Activated B cell treated with CpG ODN at 0.5 μM for 24 hours (primary cell): ENCODE data around the gene CD86. TPM values are rescaled to one million over a fixed set of nuclear protein-coding genes. Genes with fewer than 3 reads are reported as not detected.

ENCODE experiments used
- ATAC-seq: fragments of 200-7000 bp; cut with Tn5 transposase; one replicate; pipeline ENCODE4 v1.10.0; 2021; ENCODE audit warnings: low read depth, mild to moderate bottlenecking, moderate library complexity
- CTCF ChIA-PET: fragments of 350-600 bp; sonication (Branson Sonifier 250); formaldehyde crosslinking; loops from one replicate; lab custom pipeline; 2021; ENCODE audit warnings: antibody characterized with exemption; lab: Charles Lee
- POLR2A ChIA-PET: fragments of 350-600 bp; sonication (Branson Sonifier 250); formaldehyde crosslinking; loops from one replicate; lab custom pipeline; 2021; ENCODE audit warnings: antibody characterized with exemption; lab: Charles Lee
- DNase-seq: peaks from one replicate; pipeline ENCODE4 v3.0.0; 2022
- H3K27ac Mint-ChIP-seq: one replicate; pipeline ENCODE4 v1.8.0; 2020; ENCODE audit warnings: mixed read lengths
- H3K27me3 Mint-ChIP-seq: one replicate; pipeline ENCODE4 v1.8.0; 2021; ENCODE audit warnings: mixed read lengths
- H3K36me3 Mint-ChIP-seq: one replicate; pipeline ENCODE4 v1.8.0; 2021; ENCODE audit warnings: low read depth, mixed read lengths
- H3K4me1 Mint-ChIP-seq: one replicate; pipeline ENCODE4 v1.8.0; 2021; ENCODE audit warnings: mixed read lengths
- H3K4me3 Mint-ChIP-seq: one replicate; pipeline ENCODE4 v1.8.0; 2020; ENCODE audit warnings: mild to moderate bottlenecking, mixed read lengths
- H3K9me3 Mint-ChIP-seq: one replicate; pipeline ENCODE4 v1.8.0; 2020; ENCODE audit warnings: mixed read lengths
- intact Hi-C: fragments of 100-400 bp; cut with micrococcal nuclease; formaldehyde crosslinking; loops from one replicate; pipeline ENCODE4 v1.15.1; 2024
- total RNA-seq: library from RNA; stranded (reverse); gene quantifications from 2 replicates; pipeline ENCODE4 v1.2.3, GENCODE V29; 2022
- TF ChIP-seq, protein P1 (sequence below): fragments of 200-600 bp; IDR thresholded peaks from one replicate; pipeline ENCODE4 v1.8.0; 2022; ENCODE audit warnings: antibody characterized with exemption, mild to moderate bottlenecking

The CD86 gene
- total RNA-seq, 1 donor from 2014 or later, result 31.7 TPM

GRCh38 chr3:122102191-122102935, 47.2 kb downstream of the CD86 start:
- H3K36me3 Mint-ChIP-seq, result peaks cover 25% of the 10 kb centered on the region
- peaks cover 46% of the 10 kb centered on the region for H3K4me1 Mint-ChIP-seq
- intact Hi-C loops, result loop anchor here (10.0 kb wide), 1 partner anchor 438 kb away; the partner anchor contains the start of gene HCLS1
- no peaks in the 10 kb centered on the region for H3K27me3 Mint-ChIP-seq
- ChIA-PET CTCF (interaction anchor here (0.7 to 5.1 kb wide), 22 partner anchors 9 to 555 kb away, joined by 3 to 60 read pairs (median 5); partner anchors contain the start of genes CD86 and FAM162A), POLR2A (interaction anchor here (0.6 to 2.7 kb wide), 10 partner anchors 24 to 659 kb away, joined by 3 to 18 read pairs (median 6); partner anchors contain the start of genes CD86, FAM162A and WDR5B)
- TF ChIP-seq, protein P1, sequence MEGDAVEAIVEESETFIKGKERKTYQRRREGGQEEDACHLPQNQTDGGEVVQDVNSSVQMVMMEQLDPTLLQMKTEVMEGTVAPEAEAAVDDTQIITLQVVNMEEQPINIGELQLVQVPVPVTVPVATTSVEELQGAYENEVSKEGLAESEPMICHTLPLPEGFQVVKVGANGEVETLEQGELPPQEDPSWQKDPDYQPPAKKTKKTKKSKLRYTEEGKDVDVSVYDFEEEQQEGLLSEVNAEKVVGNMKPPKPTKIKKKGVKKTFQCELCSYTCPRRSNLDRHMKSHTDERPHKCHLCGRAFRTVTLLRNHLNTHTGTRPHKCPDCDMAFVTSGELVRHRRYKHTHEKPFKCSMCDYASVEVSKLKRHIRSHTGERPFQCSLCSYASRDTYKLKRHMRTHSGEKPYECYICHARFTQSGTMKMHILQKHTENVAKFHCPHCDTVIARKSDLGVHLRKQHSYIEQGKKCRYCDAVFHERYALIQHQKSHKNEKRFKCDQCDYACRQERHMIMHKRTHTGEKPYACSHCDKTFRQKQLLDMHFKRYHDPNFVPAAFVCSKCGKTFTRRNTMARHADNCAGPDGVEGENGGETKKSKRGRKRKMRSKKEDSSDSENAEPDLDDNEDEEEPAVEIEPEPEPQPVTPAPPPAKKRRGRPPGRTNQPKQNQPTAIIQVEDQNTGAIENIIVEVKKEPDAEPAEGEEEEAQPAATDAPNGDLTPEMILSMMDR, result no peak
- peak overlapping the region; percentile 0 for H3K4me3 Mint-ChIP-seq
- H3K27ac Mint-ChIP-seq, result peak overlapping the region; percentile 51
- DNase-seq, result no peak
- H3K9me3 Mint-ChIP-seq, result no peaks in the 10 kb centered on the region
- peak; percentile 29 for ATAC-seq

DNA sequence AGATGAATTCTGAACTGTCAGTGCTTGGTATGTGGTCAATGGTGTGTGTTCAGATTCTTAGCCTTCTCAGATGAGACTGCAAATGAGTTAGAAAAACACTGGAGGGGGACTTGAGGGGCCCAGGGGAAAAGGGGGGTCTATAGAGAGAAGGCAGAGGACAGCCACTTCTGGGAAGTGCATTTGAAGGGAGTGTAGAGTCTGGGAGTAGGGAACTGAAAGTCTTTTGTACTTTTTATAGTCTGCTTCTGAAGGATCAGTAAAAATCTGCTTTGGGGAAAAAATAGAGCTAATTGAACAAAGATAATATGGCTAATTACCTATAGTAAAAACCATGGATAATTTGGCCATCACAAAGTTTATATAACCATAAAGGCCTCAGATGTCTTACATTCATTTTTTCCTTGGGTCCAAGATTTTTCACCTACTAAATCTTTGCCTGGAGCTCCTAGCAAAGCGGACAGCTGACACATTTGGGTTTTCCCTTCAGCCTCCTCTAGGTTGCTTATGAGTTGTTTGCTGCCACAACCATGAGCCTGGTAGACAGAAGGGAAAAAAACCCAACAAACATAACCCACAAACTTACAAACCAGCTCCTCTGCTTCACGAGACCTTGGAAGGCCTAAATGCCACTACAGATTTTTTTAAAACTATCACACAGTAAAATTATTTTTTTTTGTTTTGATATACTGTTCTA, 48.8 kb downstream of the CD86 start:
- H3K27me3 Mint-ChIP-seq, result no peaks in the 10 kb centered on the region
- ATAC-seq (no peak), DNase-seq (no peak)
- TF ChIP-seq, protein P1, result no peak
- peaks cover 46% of the 10 kb centered on the region for H3K4me1 Mint-ChIP-seq
- ChIA-PET CTCF (interaction anchor here (1.4 to 5.1 kb wide), 3 partner anchors 7 to 155 kb away, joined by 3 to 60 read pairs (median 12); no protein-coding TSS in a partner anchor), POLR2A (interaction anchor here (0.7 to 2.0 kb wide), 2 partner anchors 27 to 280 kb away, joined by 3 to 5 read pairs; partner anchors contain the start of gene FAM162A)
- intact Hi-C loops, result loop anchor here (1.0 to 10.0 kb wide), 2 partner anchors 158 to 439 kb away; partner anchors contain the start of gene HCLS1
- peaks cover 39% of the 10 kb centered on the region for H3K36me3 Mint-ChIP-seq
- peak overlapping the region; percentile 65 for H3K27ac Mint-ChIP-seq
- H3K4me3 Mint-ChIP-seq, result no peak overlapping the region
- no peaks in the 10 kb centered on the region for H3K9me3 Mint-ChIP-seq

GRCh38 chr3:122104515-122105194, 49.5 kb downstream of the CD86 start:
- peaks cover 43% of the 10 kb centered on the region for H3K36me3 Mint-ChIP-seq
- ATAC-seq (no peak), DNase-seq (no peak)
- H3K27ac Mint-ChIP-seq, result peak overlapping the region; percentile 65
- H3K4me1 Mint-ChIP-seq, result peaks cover 46% of the 10 kb centered on the region
- ChIA-PET CTCF (interaction anchor here (1.4 to 5.1 kb wide), 2 partner anchors 109 to 155 kb away, joined by 3 to 60 read pairs; no protein-coding TSS in a partner anchor), POLR2A (interaction anchor here (0.7 to 2.0 kb wide), 2 partner anchors 27 to 279 kb away, joined by 3 to 5 read pairs; partner anchors contain the start of gene FAM162A)
- TF ChIP-seq, protein P1, result no peak
- no peaks in the 10 kb centered on the region for H3K9me3 Mint-ChIP-seq
- H3K27me3 Mint-ChIP-seq, result no peaks in the 10 kb centered on the region
- H3K4me3 Mint-ChIP-seq, result no peak overlapping the region
- intact Hi-C loops, result loop anchor here (10.0 kb wide), 1 partner anchor 440 kb away; the partner anchor contains the start of gene HCLS1

DNA sequence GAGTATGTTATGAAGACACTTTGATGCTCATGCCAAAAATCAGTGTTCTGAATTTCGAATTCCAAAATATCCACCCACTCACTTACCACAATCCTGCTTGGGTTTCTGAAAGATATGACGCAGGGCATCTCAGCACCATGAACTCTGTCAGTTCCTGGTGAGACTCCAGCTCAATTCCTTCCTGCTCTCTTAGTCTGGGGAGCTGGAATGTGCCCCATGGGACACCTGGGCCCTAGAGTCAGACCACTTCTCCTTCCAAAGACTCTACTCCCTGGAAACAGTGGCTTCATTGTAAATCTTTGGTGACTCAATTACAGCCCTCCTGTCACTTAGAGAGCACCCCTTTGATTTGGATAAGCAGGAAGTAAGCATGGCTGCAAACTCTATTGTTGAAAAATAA, 50.5 kb downstream of the CD86 start:
- DNase-seq (no peak), ATAC-seq (no peak)
- Mint-ChIP-seq H3K27me3 (no peaks in the 10 kb centered on the region), H3K9me3 (no peaks in the 10 kb centered on the region), H3K4me1 (peaks cover 45% of the 10 kb centered on the region), H3K4me3 (no peak overlapping the region), H3K27ac (no peak overlapping the region), H3K36me3 (peaks cover 47% of the 10 kb centered on the region)
- ChIA-PET POLR2A (no interaction called here), CTCF (no interaction called here)
- TF ChIP-seq, protein P1, result no peak
- intact Hi-C loops, result loop anchor here (10.0 kb wide), 1 partner anchor 441 kb away; the partner anchor contains the start of gene HCLS1
